GM19397 (cell line): ENCODE data around the gene CRADD.
"Not testable (repeated sequence)": the region's sequence is repeated elsewhere in the genome, so short reads cannot be mapped to it uniquely, and the experiment has no call there.

Source experiments
- ATAC-seq: cut with Tn5 transposase; IDR thresholded peaks from one replicate; pipeline ENCODE4 v1.9.1; 2021; ENCODE audit warnings: mild to moderate bottlenecking, moderate library complexity; ENCODE audit not compliant: unreplicated experiment

The CRADD gene

GRCh38 chr12:93921521-93921920 lies 244.3 kb downstream of the CRADD start:
- ATAC-seq, result no peak

- no peak for ATAC-seq
Observed at GRCh38 chr12:93922583-93923006, 245.4 kb downstream of the CRADD start.

- ATAC-seq, result no peak
Observed at GRCh38 chr12:93924367-93924766, 247.2 kb downstream of the CRADD start.

GRCh38 chr12:93925585-93926205 lies 248.5 kb downstream of the CRADD start:
- ATAC-seq, result no peak

GRCh38 chr12:93926237-93926636 lies 249.1 kb downstream of the CRADD start:
- no peak for ATAC-seq

GRCh38 chr12:93929081-93929480 lies 251.9 kb downstream of the CRADD start:
- ATAC-seq, result not testable (repeated sequence)

- ATAC-seq, result no peak
Observed at GRCh38 chr12:93937812-93938211, 260.6 kb downstream of the CRADD start.

GRCh38 chr12:93938317-93938716 lies 261.1 kb downstream of the CRADD start:
- no peak for ATAC-seq

- no peak for ATAC-seq
Observed at GRCh38 chr12:93938931-93939330, 261.8 kb downstream of the CRADD start.

- no peak for ATAC-seq
Observed at GRCh38 chr12:93939641-93940325, 262.6 kb downstream of the CRADD start.

- ATAC-seq, result no peak
Observed at GRCh38 chr12:93943780-93944179, 266.6 kb downstream of the CRADD start.

GRCh38 chr12:93944201-93944600 lies 267.0 kb downstream of the CRADD start:
- ATAC-seq, result no peak
